ENCODE data around the gene WFIKKN1.

WFIKKN1 gene

DNA sequence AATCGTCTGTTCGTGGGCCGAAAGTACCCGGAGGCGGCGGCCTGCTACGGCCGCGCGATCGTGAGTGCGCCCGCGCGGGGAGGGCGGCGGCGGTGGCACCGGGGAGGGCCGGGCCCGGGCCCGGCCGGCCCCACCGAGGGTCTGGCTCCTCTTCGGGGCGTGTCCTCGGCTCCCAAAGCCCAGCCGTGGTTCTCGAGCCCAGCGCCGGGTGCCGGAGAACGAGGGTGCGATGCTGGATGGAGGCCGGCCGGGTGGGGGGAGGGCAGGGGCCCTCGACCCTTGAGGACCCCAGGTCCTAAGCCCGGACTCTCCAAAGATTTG, 49.8 kb downstream of the WFIKKN1 start:
- WGBS (ENCODE audit: insufficient coverage) = 0% methylated on average over 23 of the region's 38 CpGs
- ChIA-PET POLR2A (interaction anchor here (0.9 to 1.3 kb wide), 2 partner anchors 10 to 15 kb away, joined by 3 to 5 read pairs; partner anchors contain the start of gene WDR24), CTCF (interaction anchor here (1.5 to 1.8 kb wide), 3 partner anchors 9 to 44 kb away, joined by 4 to 7 read pairs (median 4); partner anchors contain the start of genes METTL26 and WDR24)
- Histone ChIP-seq H3K27me3 (replicated peaks in 2 of 5; ENCODE audit: control insufficient read depth in 4 of 5, insufficient read depth in 5 of 5, low read length in 4 of 5) (peaks cover 0 to 23% (median 2%) of the 10 kb centered on the region in 5 experiments), H3K9me3 (ENCODE audit: control extremely low read depth in 1 of 5, control insufficient read depth in 4 of 5, insufficient read depth in 2 of 5, low read depth in 1 of 5, low read length in 4 of 5) (no peaks in the 10 kb centered on the region), H3K4me3 (ENCODE audit: control insufficient read depth in 1 of 7, extremely low read depth in 1 of 7, insufficient read depth in 4 of 7, low read depth in 2 of 7, low read length in 6 of 7) (peak overlapping the region; percentile 59 to 86 (median 80)), H3K36me3 (ENCODE audit: control insufficient read depth in 4 of 4, insufficient read depth in 4 of 4, low read length in 3 of 4) (peaks cover 0 to 26% (median 9%) of the 10 kb centered on the region in 4 experiments), H3K4me1 (ENCODE audit: control extremely low read depth in 1 of 4, control insufficient read depth in 4 of 4, insufficient read depth in 4 of 4, low read length in 3 of 4) (peaks cover 0 to 57% (median 49%) of the 10 kb centered on the region in 4 experiments), H3K27ac (ENCODE audit: insufficient read depth in 1 of 2, low read depth in 1 of 2, low read length in 2 of 2, poor library complexity in 1 of 2, severe bottlenecking in 2 of 2) (peak overlapping the region; percentile 61 to 79)
- no peak for DNase-seq

- CTCF ChIA-PET = interaction anchor here (1.4 to 1.8 kb wide), 5 partner anchors 9 to 45 kb away, joined by 4 to 8 read pairs (median 5); partner anchors contain the start of genes METTL26, RHOT2 and WDR24
Observed at GRCh38 chr16:680967-681745, 50.4 kb downstream of the WFIKKN1 start.

DNA sequence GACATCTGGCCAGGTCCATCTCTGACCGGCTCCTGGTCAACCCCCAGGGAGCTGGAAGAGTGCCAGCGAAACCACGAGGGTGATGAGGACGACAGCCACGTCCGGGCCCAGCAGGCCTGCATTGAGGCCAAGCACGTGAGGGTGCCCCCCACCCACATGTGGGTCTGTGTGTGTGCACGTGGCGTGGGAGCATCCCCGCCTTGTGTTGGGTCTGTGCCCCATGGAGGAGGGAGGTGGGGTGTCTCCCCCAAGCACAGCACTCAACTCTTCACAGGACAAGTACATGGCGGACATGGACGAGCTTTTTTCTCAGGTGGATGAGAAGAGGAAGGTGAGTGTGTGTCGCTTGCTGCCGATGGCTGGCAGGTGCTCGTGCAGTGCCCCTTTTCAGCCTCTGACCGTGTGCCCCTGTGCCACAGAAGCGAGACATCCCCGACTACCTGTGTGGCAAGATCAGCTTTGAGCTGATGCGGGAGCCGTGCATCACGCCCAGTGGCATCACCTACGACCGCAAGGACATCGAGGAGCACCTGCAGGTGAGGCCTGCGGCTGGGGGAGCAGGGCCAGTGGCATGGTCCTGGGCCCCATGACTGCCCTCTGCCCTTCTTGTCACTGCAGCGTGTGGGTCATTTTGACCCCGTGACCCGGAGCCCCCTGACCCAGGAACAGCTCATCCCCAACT, 51.1 kb downstream of the WFIKKN1 start:
- Histone ChIP-seq H3K36me3 (ENCODE audit: control insufficient read depth in 4 of 4, insufficient read depth in 4 of 4, low read length in 3 of 4) (peaks cover 0 to 38% (median 14%) of the 10 kb centered on the region in 4 experiments), H3K4me3 (ENCODE audit: control insufficient read depth in 1 of 7, extremely low read depth in 1 of 7, insufficient read depth in 4 of 7, low read depth in 2 of 7, low read length in 6 of 7) (peak overlapping the region in 3 of 7 experiments; percentile 82 to 86 (median 84)), H3K27me3 (replicated peaks in 2 of 5; ENCODE audit: control insufficient read depth in 4 of 5, insufficient read depth in 5 of 5, low read length in 4 of 5) (peaks cover 0 to 10% (median 0%) of the 10 kb centered on the region in 5 experiments), H3K4me1 (ENCODE audit: control extremely low read depth in 1 of 4, control insufficient read depth in 4 of 4, insufficient read depth in 4 of 4, low read length in 3 of 4) (peaks cover 0 to 56% (median 53%) of the 10 kb centered on the region in 4 experiments), H3K27ac (ENCODE audit: insufficient read depth in 1 of 2, low read depth in 1 of 2, low read length in 2 of 2, poor library complexity in 1 of 2, severe bottlenecking in 2 of 2) (no peak overlapping the region), H3K9me3 (ENCODE audit: control extremely low read depth in 1 of 5, control insufficient read depth in 4 of 5, insufficient read depth in 2 of 5, low read depth in 1 of 5, low read length in 4 of 5) (no peaks in the 10 kb centered on the region)
- no peak for DNase-seq
- ChIA-PET POLR2A (no interaction called here), CTCF (interaction anchor here (1.4 to 1.8 kb wide), 4 partner anchors 8 to 46 kb away, joined by 4 to 8 read pairs (median 6); partner anchors contain the start of genes METTL26, RHOT2 and WDR24)
- 81% methylated on average over 26 of the region's 28 CpGs for WGBS (ENCODE audit: insufficient coverage)

More at GRCh38 chr16:680967-681745, 50.4 kb downstream of the WFIKKN1 start:
- Histone ChIP-seq H3K4me3 (ENCODE audit: control insufficient read depth in 1 of 7, extremely low read depth in 1 of 7, insufficient read depth in 4 of 7, low read depth in 2 of 7, low read length in 6 of 7) (peak overlapping the region; percentile 59 to 86 (median 80)), H3K27me3 (replicated peaks in 2 of 5; ENCODE audit: control insufficient read depth in 4 of 5, insufficient read depth in 5 of 5, low read length in 4 of 5) (peaks cover 0 to 17% (median 1%) of the 10 kb centered on the region in 5 experiments), H3K27ac (ENCODE audit: insufficient read depth in 1 of 2, low read depth in 1 of 2, low read length in 2 of 2, poor library complexity in 1 of 2, severe bottlenecking in 2 of 2) (peak overlapping the region; percentile 61 to 79), H3K36me3 (ENCODE audit: control insufficient read depth in 4 of 4, insufficient read depth in 4 of 4, low read length in 3 of 4) (peaks cover 0 to 30% (median 11%) of the 10 kb centered on the region in 4 experiments), H3K4me1 (ENCODE audit: control extremely low read depth in 1 of 4, control insufficient read depth in 4 of 4, insufficient read depth in 4 of 4, low read length in 3 of 4) (peaks cover 0 to 56% (median 51%) of the 10 kb centered on the region in 4 experiments), H3K9me3 (ENCODE audit: control extremely low read depth in 1 of 5, control insufficient read depth in 4 of 5, insufficient read depth in 2 of 5, low read depth in 1 of 5, low read length in 4 of 5) (no peaks in the 10 kb centered on the region)
- POLR2A ChIA-PET = interaction anchor here (0.9 to 1.3 kb wide), 2 partner anchors 9 to 14 kb away, joined by 3 to 5 read pairs; partner anchors contain the start of gene WDR24
- peak in 1 of 3 donors; percentile 42 for DNase-seq
- 54% methylated on average over 40 of the region's 44 CpGs for WGBS (ENCODE audit: insufficient coverage)

- Histone ChIP-seq H3K36me3 (ENCODE audit: control insufficient read depth in 4 of 4, insufficient read depth in 4 of 4, low read length in 3 of 4) (peaks cover 0 to 46% (median 21%) of the 10 kb centered on the region in 4 experiments), H3K4me3 (ENCODE audit: control insufficient read depth in 1 of 7, extremely low read depth in 1 of 7, insufficient read depth in 4 of 7, low read depth in 2 of 7, low read length in 6 of 7) (peak overlapping the region in 3 of 7 experiments; percentile 13 to 81 (median 76)), H3K27ac (ENCODE audit: insufficient read depth in 1 of 2, low read depth in 1 of 2, low read length in 2 of 2, poor library complexity in 1 of 2, severe bottlenecking in 2 of 2) (peak overlapping the region in 1 of 2 experiments; percentile 64), H3K27me3 (replicated peaks in 2 of 5; ENCODE audit: control insufficient read depth in 4 of 5, insufficient read depth in 5 of 5, low read length in 4 of 5) (peaks cover 0 to 1% (median 0%) of the 10 kb centered on the region in 5 experiments), H3K4me1 (ENCODE audit: control extremely low read depth in 1 of 4, control insufficient read depth in 4 of 4, insufficient read depth in 4 of 4, low read length in 3 of 4) (peaks cover 0 to 56% (median 53%) of the 10 kb centered on the region in 4 experiments), H3K9me3 (ENCODE audit: control extremely low read depth in 1 of 5, control insufficient read depth in 4 of 5, insufficient read depth in 2 of 5, low read depth in 1 of 5, low read length in 4 of 5) (no peaks in the 10 kb centered on the region)
- WGBS (ENCODE audit: insufficient coverage) = 94% methylated on average over 31 of the region's 36 CpGs
- DNase-seq = no peak
- ChIA-PET POLR2A (no interaction called here), CTCF (interaction anchor here (1.4 to 1.6 kb wide), 2 partner anchors 15 to 21 kb away, joined by 5 to 8 read pairs; partner anchors contain the start of gene RHOT2)
Observed at GRCh38 chr16:682493-683395, 52.0 kb downstream of the WFIKKN1 start.

DNA sequence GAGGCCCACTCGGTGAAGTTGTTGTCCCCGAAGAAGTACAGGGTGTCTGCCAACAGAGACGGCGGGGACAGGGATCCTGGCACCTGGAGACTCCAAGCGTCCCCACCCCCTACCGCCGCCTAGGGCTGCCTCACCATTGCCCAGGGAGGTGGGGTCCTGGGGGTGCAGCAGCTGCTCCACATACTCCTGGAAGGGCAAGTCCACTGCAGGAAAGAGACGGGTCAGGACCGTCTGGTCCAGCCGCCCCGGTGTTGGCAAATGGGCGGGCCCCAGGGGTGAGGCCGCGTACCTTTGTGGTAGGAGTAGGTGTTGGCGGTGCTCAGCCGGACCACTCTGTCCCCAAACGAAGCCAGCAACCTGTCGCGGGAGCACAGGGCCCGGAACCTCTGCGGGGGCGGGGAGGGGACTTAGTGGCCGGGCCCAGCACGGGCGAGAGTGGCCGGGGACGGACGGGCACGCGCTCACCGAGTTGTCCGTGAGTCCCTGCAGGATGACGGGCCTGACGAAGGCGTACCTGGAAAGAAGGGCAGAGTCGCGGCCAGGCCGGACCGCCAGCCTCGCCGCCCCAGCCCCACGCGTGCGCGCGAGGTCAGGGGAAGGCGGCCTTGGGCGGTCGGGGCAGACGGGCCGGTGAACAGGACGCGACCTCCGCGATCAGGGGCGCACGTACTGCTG, 52.7 kb downstream of the WFIKKN1 start:
- peaks cover 0 to 56% (median 53%) of the 10 kb centered on the region in 4 experiments for H3K4me1 ChIP-seq (ENCODE audit: control extremely low read depth in 1 of 4, control insufficient read depth in 4 of 4, insufficient read depth in 4 of 4, low read length in 3 of 4)
- H3K4me3 ChIP-seq (ENCODE audit: control insufficient read depth in 1 of 7, extremely low read depth in 1 of 7, insufficient read depth in 4 of 7, low read depth in 2 of 7, low read length in 6 of 7) = peak overlapping the region; percentile 43 to 81 (median 72)
- POLR2A ChIA-PET = no interaction called here
- 20% methylated on average over 49 of the region's 57 CpGs for WGBS (ENCODE audit: insufficient coverage)
- peaks cover 0 to 49% (median 23%) of the 10 kb centered on the region in 4 experiments for H3K36me3 ChIP-seq (ENCODE audit: control insufficient read depth in 4 of 4, insufficient read depth in 4 of 4, low read length in 3 of 4)
- CTCF ChIA-PET = interaction anchor here (0.8 kb wide), 1 partner anchor 10 kb away, joined by 4 read pairs; no protein-coding TSS in a partner anchor
- H3K9me3 ChIP-seq (ENCODE audit: control extremely low read depth in 1 of 5, control insufficient read depth in 4 of 5, insufficient read depth in 2 of 5, low read depth in 1 of 5, low read length in 4 of 5) = no peaks in the 10 kb centered on the region
- DNase-seq = no peak
- H3K27me3 ChIP-seq (replicated peaks in 2 of 5; ENCODE audit: control insufficient read depth in 4 of 5, insufficient read depth in 5 of 5, low read length in 4 of 5) = no peaks in the 10 kb centered on the region
- H3K27ac ChIP-seq (ENCODE audit: insufficient read depth in 1 of 2, low read depth in 1 of 2, low read length in 2 of 2, poor library complexity in 1 of 2, severe bottlenecking in 2 of 2) = peak overlapping the region in 1 of 2 experiments; percentile 64
